Epithelial cell of proximal tubule (primary cell): ENCODE measurements around the gene PDE6B. TPM values are rescaled to one million over a fixed set of nuclear protein-coding genes. Genes with fewer than 3 reads are reported as not detected.
"Not testable (repeated sequence)": the region's sequence is repeated elsewhere in the genome, so short reads cannot be mapped to it uniquely, and the experiment has no call there.

Source experiments
- DNase-seq: peaks from one replicate; pipeline ENCODE4 v3.0.0-alpha.2; 2011; ENCODE audit warnings: low read depth
- H3K4me3 ChIP-seq: 2 replicates; pipeline ENCODE4 v1.5.1; 2011; ENCODE audit warnings: low read depth, mild to moderate bottlenecking, low read length
- CTCF ChIP-seq: conservative IDR thresholded peaks from 2 replicates; pipeline ENCODE4 v1.5.1; 2012; ENCODE audit warnings: low read depth, mild to moderate bottlenecking, low read length
- total RNA-seq: library from RNA; depleted of rRNA; stranded (reverse); fragments of >200 nt; gene quantifications from 2 replicates; pipeline ENCODE4 v1.2.3, GENCODE V29; 2015

The PDE6B gene
- total RNA-seq, 1 donor from 2014 or later = 5.7 TPM

- H3K4me3 ChIP-seq = no peak overlapping the region
- no peak for TF ChIP-seq CTCF
- no peak for DNase-seq
Observed at GRCh38 chr4:665751-666435, 40.5 kb downstream of the PDE6B start.

- no peak overlapping the region for H3K4me3 ChIP-seq
- TF ChIP-seq CTCF = no peak
- DNase-seq = no peak
Observed at GRCh38 chr4:666436-666810, 41.0 kb downstream of the PDE6B start.

GRCh38 chr4:666822-667544 lies 41.6 kb downstream of the PDE6B start:
- no peak for TF ChIP-seq CTCF
- H3K4me3 ChIP-seq = no peak overlapping the region
- DNase-seq = no peak

GRCh38 chr4:667545-667925 lies 42.2 kb downstream of the PDE6B start:
- no peak for DNase-seq
- no peak for TF ChIP-seq CTCF

GRCh38 chr4:668219-668618 lies 42.8 kb downstream of the PDE6B start:
- DNase-seq, H3K4me3 ChIP-seq: not testable (repeated sequence)

More at GRCh38 chr4:667545-667925, 42.2 kb downstream of the PDE6B start:
- H3K4me3 ChIP-seq = no peak overlapping the region

GRCh38 chr4:669806-670559 lies 44.6 kb downstream of the PDE6B start:
- not testable (repeated sequence) for DNase-seq, H3K4me3 ChIP-seq

DNA sequence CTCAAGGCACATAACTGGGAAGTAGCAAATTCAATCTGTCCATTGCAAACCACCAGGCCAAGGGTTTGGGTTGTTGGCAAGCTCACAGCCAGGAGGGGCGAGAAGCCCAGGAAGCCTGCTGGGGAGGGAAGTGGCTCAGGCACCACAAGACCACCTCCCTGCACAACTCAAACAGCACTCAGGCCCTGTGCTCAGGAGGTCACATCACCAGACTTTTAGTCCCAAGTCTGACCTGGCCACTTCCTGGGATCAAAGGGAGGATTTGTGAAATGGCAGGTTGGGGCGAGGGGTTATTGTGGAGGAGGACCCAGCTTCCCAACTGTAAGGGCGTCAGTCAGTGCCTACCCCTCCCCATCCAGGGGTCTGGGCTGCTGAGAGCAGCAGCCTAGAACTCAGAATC lies 46.4 kb downstream of the PDE6B start:
- no peak for TF ChIP-seq CTCF
- no peak for DNase-seq

More for the DNA sequence above, 46.4 kb downstream of the PDE6B start:
- no peak overlapping the region for H3K4me3 ChIP-seq
